NCI-H187 treated with DMSO at 0.1 percent for 48 hours (cell line): ENCODE data around the gene LPP.
"Not testable (repeated sequence)": the region's sequence is repeated elsewhere in the genome, so short reads cannot be mapped to it uniquely, and the experiment has no call there.

Source experiments
- DNase-seq: peaks from one replicate; lab custom pipeline; 2025; lab: John Stamatoyannopoulos, UW

LPP gene

GRCh38 chr3:188635258-188636042, 481.5 kb downstream of the LPP start:
- DNase-seq = no peak

- not testable (repeated sequence) for DNase-seq
These were observed 482.3 kb downstream of the LPP start for GRCh38 chr3:188636292-188636691.

DNA sequence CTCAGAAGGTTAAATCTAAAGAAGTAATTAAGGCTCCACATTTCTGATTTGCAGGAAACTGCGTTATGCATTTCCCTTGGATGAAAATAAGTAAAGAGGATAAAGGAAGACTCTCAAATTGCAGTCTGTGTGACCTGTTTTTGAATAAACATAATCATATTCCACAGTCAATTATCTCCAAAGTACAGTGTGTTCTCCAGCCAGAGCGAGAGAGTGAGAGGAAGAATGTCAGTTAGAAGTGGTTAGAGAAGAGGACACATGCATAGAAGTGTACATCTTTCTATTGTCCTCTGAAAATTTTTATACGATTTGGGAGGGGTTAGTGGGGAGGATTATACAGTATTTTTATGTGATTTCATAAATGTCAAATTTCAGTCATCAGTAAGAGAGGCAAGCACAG, 487.1 kb downstream of the LPP start:
- no peak for DNase-seq

DNA sequence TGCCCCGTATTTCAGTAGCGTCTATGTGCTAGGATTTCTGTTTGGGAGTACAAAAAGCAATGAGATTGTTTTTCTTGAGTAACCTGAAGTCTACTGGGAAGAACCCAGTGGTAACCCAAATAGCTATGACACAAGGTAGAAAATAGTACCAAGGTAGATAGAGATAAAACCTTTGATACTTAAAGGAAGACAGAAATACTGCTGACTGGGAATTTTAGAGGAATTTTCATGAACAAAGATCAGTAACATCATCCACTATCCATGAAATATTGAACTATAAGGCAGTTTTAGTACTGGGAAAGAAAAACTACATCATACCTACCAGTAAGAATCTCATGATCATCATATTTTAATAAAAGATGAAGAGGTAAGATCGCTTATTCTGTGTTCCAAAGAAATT, 489.8 kb downstream of the LPP start:
- no peak for DNase-seq

DNA sequence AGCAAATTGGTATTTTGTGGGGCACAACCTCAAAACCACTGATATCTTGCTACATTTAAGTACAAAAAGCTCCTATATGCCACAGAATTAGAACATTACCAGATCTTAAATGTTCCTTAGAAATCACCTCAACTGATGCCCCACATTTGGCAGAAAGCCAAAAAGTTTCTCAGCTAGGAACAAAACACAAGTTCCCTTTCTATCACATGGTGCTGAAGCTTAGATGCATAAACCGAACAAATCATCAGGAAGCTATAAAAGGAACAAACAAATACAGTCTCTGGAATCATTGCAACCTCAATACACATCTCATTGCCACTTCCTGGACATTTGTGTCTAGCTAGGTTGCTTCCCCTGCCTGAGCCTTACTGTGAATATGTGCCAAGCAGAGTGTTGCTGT, 492.6 kb downstream of the LPP start:
- DNase-seq = no peak

DNA sequence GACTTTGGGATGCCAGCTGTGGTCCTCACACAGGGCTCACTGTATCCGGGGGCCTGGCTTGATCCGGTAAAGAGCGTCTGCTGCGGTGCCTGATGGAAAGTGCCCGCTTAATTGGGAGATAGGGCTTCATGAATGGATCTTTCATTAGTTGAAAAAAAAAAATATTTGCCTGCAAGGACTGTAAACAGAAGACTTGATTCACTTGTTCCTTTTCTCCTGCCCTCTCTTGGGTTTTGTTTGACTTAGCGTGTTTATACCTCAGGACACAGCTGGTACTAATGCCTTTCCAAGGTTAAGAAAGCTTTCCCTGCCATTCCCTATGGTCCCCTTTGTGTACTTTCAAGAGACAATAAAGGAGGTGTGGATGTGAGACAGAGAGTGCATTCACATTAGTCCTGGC, 493.3 kb downstream of the LPP start:
- DNase-seq = no peak

DNA sequence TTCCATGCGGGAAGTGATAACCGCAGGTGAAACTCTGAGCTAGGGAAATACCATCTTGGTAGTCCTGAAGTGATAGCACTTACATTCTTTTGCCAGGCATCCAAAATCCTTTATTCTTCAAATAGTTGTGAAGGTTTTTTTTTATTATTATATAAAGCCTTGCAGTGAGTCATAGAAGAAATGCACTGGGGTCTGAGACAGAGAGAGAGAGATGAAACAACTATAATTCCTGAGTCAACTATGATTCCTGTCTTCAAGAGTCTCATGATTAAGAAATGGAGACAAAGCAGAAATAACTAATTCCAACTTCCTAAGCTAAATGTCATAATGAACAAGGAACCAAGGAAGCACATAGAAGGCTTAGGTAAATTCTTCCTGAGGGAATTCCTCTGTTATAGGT, 495.6 kb downstream of the LPP start:
- DNase-seq = no peak

GRCh38 chr3:188656196-188656982, 502.4 kb downstream of the LPP start:
- no peak for DNase-seq

DNA sequence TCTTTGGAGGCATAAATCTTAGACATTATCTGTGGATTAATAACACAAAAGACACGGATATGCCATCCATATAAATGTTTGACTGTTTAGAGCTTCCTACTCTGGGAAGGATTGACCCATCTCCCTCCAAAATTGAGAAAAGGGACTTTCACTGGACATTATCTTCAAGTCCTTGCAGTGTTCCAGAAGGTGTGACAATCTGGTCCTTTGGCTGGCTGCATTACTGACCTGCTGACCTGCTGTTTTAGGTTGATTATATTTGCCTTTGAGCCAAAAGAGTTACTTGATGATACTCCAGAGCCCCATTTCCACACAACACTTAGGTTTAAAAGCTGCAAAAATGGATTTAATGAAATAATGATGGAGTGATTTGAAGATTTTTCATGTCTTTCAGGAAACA, 504.6 kb downstream of the LPP start:
- no peak for DNase-seq

GRCh38 chr3:188659449-188660090, 505.6 kb downstream of the LPP start:
- no peak for DNase-seq

GRCh38 chr3:188660415-188660814, 506.5 kb downstream of the LPP start:
- DNase-seq = no peak

DNA sequence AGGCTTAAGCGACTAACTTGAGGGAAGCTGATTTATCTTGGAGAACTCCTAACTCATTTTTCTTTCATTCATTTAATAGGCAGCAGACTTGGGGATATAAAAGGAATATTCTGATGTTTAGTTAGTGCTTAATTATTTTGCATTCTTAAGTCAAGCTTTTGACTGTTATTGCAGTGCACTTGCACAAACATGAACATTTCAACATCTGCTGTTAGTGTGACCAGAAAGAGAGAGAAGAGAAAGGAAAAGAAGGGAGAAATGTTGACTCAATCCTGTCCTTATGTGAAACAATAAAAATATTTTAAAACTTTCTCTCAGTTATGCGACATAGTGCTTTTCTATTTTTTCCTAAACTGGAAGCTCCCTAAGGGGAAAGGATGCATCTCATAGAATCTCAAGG, 507.8 kb downstream of the LPP start:
- DNase-seq = no peak

GRCh38 chr3:188662214-188662613, 508.3 kb downstream of the LPP start:
- DNase-seq = no peak

GRCh38 chr3:188662795-188663194, 508.8 kb downstream of the LPP start:
- DNase-seq = no peak

- no peak for DNase-seq
These were observed 509.9 kb downstream of the LPP start for GRCh38 chr3:188663839-188664238.

- DNase-seq = no peak
These were observed 510.8 kb downstream of the LPP start for GRCh38 chr3:188664795-188665194.

- DNase-seq = no peak
These were observed 514.0 kb downstream of the LPP start for GRCh38 chr3:188667926-188668325.

DNA sequence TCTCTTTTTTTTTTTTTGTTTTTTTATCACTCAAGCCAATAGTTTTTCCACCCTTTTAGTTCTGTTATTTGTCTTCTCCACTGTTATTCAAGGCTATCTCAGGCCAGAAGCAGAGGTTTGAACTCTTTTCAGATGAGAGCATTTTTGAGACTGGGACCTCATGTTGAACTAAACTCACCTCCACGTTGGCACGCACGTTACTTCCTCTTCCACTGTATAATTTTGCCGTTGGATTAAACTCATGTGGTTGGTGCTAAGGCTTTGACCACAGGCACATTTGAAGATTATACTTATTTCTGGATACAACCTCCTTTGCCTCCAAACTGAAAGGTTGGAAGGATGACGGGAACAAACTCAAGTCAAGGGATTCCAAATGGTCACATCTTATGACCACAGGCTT, 516.5 kb downstream of the LPP start:
- no peak for DNase-seq

DNA sequence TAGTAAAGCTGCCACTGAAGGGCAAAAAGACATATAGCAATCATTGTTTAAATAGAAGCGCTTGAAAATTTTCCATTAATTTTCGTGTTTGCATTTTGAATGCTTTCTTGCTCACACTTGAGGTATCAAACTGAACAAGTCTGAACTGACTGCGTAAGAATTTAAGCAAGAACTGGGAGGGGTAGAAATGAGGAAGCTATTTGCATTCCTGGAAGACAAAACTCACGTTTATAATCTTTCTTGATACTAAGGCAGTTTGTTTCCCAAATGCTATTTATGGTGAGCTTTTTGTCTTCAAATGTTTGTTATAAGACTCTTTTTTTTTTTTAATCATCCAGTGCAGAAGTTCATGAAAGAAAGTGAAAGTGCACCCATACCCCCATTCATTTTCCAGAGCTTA, 518.0 kb downstream of the LPP start:
- no peak for DNase-seq

- DNase-seq = no peak
These were observed 518.9 kb downstream of the LPP start for GRCh38 chr3:188672840-188673239.

GRCh38 chr3:188673646-188674186, 519.8 kb downstream of the LPP start:
- no peak for DNase-seq

DNA sequence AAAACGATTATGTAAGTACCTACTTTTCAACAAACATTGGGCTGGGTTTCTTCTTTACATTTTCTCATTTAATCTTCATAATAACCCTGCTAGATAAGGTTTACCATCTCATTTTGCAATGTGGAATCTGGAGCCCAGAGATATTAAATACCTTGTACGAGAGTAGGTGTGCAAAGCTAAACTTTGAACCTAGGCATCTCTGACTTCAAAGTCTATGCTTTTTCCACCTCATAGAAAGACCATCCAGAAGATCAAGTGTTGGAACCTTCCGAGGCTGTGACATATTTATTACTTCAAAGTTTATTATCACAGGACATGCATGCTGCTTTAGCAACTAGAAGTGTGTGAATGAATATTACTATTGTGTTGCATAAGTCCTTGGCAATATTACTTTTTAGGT, 520.6 kb downstream of the LPP start:
- DNase-seq = no peak

DNA sequence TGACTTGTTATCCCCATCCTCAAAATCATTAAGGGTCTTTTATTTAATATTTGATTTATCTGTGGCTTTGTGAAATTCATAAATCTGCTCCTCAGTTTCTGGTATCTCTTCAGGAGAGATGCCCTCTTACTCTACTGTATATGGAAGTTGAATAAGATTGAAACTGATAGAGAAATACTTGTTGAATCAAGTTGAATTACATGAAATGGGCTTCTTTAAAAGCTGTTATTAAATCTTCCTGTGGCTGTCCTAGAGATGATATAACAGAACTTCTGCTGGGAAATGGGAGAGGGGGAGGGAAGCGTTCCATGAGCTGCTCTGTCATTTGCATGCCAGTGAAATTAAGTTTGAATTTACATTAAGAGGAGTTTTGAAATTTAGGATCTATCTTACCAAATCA, 523.4 kb downstream of the LPP start:
- DNase-seq = no peak
